HG02970 (cell line): Measurements from ENCODE around the gene IL36RN.
"Not testable (repeated sequence)": the region's sequence is repeated elsewhere in the genome, so short reads cannot be mapped to it uniquely, and the experiment has no call there.

Experiments
- ATAC-seq: cut with Tn5 transposase; IDR thresholded peaks from one replicate; pipeline ENCODE4 v1.9.1; 2021; ENCODE audit warnings: mild to moderate bottlenecking, moderate library complexity, moderate number of reproducible peaks; ENCODE audit not compliant: unreplicated experiment, low FRiP score

The IL36RN gene

DNA sequence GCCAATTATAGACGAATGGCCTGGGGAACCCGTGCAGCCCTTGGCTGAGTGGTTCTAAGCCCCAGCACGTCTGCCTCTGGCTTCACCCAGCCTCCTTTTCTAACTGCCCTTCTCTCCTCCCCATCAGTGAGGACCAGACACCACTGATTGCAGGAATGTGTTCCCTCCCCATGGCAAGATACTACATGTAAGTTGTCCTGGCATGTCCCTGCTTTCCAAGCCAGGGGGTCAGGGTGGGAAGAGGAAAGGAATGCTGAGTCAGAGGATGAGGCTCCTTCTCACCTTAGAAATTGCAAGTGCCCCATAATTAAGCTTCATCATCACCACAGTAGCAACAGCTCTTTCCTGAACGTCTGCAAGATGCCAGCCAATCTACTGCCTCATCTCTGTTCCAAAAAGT, 13.6 kb downstream of the IL36RN start:
- no peak for ATAC-seq

GRCh38 chr2:113073325-113073834, 14.4 kb downstream of the IL36RN start:
- ATAC-seq, result no peak

DNA sequence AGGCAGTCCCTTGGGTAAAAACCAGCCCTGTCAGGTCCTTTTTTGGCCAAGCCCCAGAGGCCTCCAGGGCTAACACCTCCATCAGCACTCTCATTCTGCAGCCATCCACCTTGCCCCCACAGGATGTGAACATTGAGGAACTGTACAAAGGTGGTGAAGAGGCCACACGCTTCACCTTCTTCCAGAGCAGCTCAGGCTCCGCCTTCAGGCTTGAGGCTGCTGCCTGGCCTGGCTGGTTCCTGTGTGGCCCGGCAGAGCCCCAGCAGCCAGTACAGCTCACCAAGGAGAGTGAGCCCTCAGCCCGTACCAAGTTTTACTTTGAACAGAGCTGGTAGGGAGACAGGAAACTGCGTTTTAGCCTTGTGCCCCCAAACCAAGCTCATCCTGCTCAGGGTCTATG, 16.0 kb downstream of the IL36RN start:
- ATAC-seq, result no peak

DNA sequence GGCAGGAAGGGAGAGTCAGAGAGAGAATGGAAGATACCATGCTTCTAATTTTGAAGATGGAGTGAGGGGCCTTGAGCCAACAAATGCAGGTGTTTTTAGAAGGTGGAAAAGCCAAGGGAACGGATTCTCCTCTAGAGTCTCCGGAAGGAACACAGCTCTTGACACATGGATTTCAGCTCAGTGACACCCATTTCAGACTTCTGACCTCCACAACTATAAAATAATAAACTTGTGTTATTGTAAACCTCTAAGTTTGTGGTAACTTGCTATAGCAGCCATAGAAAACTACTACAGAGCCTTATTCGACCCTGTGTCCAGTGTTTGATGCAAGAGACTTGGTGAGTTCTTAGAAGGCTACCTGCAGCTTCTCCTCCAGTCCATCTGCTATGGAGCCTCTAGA, 16.6 kb downstream of the IL36RN start:
- no peak for ATAC-seq

GRCh38 chr2:113076954-113077669, 18.1 kb downstream of the IL36RN start:
- ATAC-seq, result no peak

DNA sequence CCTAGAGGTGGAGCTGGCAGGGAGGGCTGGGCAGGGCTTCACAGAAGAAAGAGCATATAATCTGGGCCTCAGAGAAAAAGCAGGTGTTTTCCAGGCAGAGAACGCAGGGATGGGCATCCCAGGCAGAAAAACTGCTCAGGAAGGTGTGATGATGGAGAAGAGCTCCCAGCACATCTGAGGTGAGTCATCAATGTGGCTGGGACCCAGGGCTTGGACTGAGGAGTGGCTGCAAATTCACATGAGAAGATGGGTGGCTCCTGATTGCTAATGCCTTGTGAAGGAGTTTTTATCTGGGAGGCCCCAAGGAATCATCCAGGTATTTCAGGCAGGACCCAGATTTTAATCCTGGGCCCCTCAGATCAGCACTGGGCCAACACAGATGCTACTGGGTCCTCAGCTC, 18.9 kb downstream of the IL36RN start:
- no peak for ATAC-seq

- no peak for ATAC-seq
Observed at GRCh38 chr2:113078350-113078839, 19.4 kb downstream of the IL36RN start.

DNA sequence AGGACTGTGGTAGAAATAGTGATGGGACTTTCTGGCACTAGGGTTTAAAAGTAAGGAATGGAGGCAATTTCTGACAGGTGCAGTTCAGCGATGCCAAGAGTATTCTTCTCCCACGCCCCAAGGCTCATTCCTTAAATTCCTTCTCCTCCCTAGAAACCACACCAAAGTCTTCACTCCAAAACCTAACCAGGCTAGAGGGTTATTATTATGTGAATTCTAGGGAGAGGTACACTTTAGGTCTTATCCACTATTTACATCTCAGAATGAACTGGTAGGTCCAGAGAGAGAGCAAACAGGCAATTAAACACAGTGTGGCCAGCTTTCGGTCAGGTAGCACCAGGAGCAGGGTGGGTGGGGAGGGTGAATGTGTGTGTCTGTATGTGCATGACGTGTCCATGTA, 20.1 kb downstream of the IL36RN start:
- no peak for ATAC-seq

DNA sequence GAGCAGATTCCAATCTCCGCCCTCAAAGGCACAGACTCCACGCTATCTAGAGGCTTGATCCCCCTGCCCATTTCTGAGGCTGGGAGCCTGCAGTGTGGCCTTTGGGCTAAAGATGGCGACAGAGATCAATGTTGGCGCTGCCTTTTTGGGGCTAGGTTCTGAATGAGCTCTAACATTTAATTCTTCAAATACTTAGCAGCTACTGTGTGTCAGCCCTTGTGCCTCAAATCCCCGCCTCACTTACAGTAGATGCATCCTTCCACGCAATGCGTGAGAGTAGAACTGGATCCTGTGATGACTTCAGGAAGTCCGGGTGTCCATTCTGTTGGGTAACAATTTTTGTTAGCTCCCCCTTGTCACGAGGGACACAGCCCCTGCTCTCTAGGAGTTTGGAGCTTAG, 21.1 kb downstream of the IL36RN start:
- ATAC-seq, result no peak

DNA sequence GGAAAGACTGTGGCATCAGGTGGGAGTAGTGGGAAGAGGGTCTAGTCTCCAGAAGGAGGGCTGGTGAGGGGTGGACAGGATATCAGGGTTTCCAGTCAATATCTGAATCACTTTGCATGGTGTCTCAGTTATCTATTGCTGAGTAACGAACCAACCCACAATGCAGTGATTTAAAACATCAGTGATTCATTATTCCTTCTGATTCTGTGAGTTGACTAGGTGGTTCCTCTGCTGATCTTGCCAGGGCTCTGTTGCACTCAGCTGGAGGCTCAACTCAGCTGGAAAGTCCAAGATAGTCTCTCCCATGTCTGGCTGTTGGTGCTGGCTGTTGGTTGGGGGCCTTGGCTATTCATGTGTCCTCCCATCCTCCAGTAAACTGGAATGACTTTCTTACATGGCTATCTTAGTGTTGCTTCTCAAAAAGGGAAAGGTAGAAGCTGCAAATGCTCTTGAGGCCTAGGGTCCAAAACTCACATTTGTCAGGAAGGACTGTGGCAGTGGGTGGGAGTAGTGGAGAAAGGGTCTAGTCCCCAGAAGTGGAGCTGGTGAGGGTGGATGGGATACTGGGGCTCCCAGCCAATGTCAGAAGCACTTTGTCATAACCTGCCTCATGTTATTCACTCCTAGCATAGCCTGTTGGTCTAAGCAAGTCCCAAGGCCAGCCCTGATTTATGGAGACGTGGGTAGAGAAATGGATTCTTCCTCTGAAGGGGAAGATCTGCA, 22.7 kb downstream of the IL36RN start:
- no peak for ATAC-seq

DNA sequence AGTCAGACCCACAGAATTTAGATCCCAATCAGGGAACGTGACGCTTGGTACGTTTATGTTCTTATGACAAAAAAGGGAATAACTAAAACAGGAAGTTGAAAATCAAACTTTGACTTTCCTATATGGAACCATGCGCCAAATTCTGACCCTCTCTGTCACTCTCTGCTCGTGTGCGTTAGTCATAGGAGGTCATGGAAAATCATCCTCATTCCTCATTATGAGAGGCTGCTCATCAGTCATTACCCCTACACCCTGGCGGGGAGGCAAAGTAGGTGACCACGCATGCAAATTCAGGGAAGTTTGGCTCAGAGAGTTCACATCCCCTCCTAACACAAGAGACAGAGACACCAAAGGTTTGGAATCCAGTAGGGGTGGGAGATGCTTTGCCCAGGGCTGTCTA, 24.3 kb downstream of the IL36RN start:
- no peak for ATAC-seq

DNA sequence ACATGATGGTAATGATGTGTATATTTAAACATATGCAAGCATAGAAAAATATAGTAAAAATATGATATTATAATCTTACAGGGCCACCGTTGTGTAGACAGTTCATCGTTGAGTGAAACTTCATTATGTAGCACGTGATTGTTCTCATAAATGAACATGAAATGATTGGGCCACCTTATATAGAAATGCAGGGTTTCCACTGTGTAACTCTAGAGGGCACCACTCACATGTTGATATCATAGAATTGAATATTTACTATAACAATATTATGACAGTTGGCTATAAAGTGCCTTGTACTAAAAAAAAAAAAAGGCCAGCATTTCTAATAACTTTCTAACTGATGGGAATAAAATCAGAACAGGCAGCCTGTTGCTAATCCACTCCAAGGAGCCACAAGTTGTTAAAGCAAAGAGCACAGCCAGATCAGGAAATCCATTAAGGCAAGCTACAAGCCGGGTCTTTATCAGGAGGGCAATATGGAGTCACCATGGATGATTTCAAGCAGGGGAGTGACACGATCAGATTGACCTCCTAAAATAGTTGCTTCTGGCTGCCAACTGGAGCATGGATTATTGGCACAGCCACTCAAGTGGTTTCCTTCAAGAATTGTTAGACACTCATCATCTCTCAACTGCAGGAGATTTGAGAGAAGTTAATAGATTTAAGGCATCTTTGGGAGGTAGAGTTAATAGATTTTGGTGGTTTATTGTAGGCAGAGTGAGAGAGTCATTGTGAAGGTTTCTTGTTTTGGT, 25.4 kb downstream of the IL36RN start:
- ATAC-seq, result no peak

GRCh38 chr2:113085542-113085941, 26.5 kb downstream of the IL36RN start:
- ATAC-seq, result no peak

DNA sequence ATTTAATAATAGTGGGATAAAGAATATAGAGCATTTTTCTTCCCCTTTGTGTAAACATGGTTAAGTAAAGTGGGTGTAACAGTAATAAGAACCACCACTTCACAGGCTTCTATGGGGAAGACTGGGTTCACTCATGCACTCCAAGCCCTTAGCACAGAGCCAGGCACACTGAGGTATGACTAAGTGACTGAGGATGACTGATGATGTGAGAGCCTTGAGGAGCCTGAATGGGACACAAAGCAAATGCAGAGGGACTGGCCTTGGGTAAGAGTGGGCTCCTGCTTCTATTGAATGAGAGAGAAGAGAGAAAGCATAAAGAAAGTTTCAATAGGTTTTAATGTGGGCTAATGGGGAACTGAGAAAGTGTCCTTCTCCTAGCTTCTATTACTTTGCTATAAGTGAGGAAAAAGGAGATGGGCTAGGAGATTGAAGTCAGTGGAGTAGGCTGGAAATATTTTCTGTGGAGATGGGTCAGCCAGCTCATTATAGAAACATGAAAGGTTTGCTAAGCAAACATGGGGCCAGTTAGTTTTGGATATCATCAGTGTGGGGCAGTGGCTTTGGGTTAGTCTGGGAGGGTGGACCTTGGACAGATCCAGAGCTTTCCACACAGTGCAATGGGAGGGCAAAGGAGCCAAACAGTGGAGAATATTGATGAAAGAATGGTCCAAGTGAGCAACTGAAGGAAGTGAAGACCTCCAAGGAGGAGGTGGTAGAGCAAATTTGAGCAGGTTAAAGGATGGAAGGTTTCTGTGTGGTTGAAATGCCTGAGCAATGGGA, 29.4 kb downstream of the IL36RN start:
- ATAC-seq, result no peak

- no peak for ATAC-seq
Observed at GRCh38 chr2:113089916-113090315, 30.9 kb downstream of the IL36RN start.

DNA sequence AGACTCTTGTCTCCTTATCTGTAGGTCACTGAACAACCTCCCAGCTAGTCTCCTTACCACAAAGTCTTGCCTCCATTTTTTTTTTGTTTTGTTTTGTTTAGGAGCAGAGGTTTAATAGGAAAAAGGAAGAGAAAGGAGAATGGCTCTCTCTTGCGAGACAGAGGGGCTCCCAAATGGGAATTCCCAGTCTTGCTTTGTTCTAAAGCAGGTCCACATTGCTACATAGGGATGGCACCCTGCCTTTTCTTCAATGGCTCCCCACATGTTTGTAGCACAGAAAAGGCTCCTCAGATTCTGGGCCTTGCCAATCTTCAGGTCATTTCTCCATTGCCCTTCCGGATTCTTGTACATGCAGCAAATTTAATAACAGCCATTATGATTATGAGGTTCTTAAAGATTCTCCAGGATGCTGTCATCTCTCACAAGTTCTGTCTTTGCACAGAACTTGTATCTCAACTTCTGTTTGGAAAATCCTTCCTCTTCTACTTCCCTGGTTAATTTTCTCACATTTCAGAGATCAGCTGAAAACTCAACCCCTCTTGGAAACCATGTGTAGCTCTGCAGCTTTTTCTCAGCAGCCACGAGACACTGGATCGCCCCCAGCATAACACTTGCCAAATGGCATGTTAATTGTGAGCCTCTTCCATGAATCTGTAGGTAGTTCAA, 32.4 kb downstream of the IL36RN start:
- ATAC-seq, result no peak

GRCh38 chr2:113092864-113093612, 34.0 kb downstream of the IL36RN start:
- no peak for ATAC-seq

DNA sequence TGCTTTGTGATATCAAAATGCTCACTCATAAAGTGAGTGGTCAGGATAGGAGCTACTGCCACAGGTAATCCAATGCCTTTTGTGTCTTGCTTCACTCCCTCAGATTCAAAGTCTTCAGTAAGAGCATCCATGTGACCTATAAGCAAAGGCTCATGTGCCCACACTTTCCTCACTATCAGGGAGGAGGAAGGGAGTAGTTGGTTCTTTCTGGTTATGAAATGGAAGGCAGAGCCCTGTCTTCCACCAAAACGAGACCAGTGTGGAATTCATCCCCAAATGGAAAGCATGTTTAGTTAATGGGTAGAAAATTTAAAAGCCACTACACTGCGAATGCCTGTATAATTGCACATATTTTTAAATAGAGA, 34.6 kb downstream of the IL36RN start:
- ATAC-seq, result no peak

DNA sequence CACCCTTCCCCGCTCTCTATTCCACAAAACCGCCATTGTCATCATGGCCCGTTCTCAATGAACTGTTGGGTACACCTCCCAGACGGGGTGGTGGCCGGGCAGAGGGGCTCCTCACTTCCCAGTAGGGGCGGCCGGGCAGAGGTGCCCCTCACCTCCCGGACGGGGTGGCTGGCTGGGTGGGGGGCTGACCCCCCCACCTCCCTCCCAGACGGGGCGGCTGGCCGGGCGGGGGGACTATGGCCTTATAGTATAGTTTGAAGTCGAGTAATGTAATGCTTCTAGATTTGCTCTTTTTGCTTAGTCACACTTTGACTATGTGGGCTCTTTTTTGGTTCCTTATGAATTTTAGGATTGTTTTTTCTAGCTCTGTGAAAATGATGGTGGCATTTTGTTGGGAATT, 37.3 kb downstream of the IL36RN start:
- ATAC-seq, result not testable (repeated sequence)
